GM19351 (cell line): Measurements from ENCODE around the gene TUNAR.

ENCODE experiments used
- ATAC-seq: cut with Tn5 transposase; IDR thresholded peaks from one replicate; pipeline ENCODE4 v1.9.1; 2021; ENCODE audit warnings: mild to moderate bottlenecking, moderate library complexity; ENCODE audit not compliant: unreplicated experiment

TUNAR gene

GRCh38 chr14:95871531-95871930 is 5.1 kb upstream of the TUNAR start:
- no peak for ATAC-seq

- no peak for ATAC-seq
These were observed 3.9 kb upstream of the TUNAR start for GRCh38 chr14:95872777-95873176.

GRCh38 chr14:95875831-95876760 is 536 bp upstream of the TUNAR start:
- ATAC-seq: no peak

- ATAC-seq: no peak
These were observed 1.0 kb downstream of the TUNAR start for GRCh38 chr14:95877633-95878032.

- no peak for ATAC-seq
These were observed 7.7 kb downstream of the TUNAR start for GRCh38 chr14:95884377-95884776.

GRCh38 chr14:95885278-95885677 is 8.6 kb downstream of the TUNAR start:
- ATAC-seq: no peak

GRCh38 chr14:95885866-95886265 is 9.2 kb downstream of the TUNAR start:
- no peak for ATAC-seq

- ATAC-seq: no peak
These were observed 9.9 kb downstream of the TUNAR start for GRCh38 chr14:95886366-95887056.

GRCh38 chr14:95887351-95887750 is 10.7 kb downstream of the TUNAR start:
- ATAC-seq: no peak

- ATAC-seq: no peak
These were observed 12.8 kb downstream of the TUNAR start for GRCh38 chr14:95889236-95889979.

GRCh38 chr14:95891742-95892141 is 15.1 kb downstream of the TUNAR start:
- ATAC-seq: no peak

- ATAC-seq: no peak
These were observed 15.5 kb downstream of the TUNAR start for GRCh38 chr14:95892142-95892541.

GRCh38 chr14:95895720-95896119 is 19.1 kb downstream of the TUNAR start:
- peak; percentile 69 for ATAC-seq

GRCh38 chr14:95896498-95897135 is 20.0 kb downstream of the TUNAR start:
- no peak for ATAC-seq

GRCh38 chr14:95897280-95897679 is 20.6 kb downstream of the TUNAR start:
- ATAC-seq: no peak

GRCh38 chr14:95901054-95901453 is 24.4 kb downstream of the TUNAR start:
- ATAC-seq: no peak

- ATAC-seq: no peak
These were observed 25.7 kb downstream of the TUNAR start for GRCh38 chr14:95902273-95902826.

GRCh38 chr14:95903165-95903564 is 26.5 kb downstream of the TUNAR start:
- no peak for ATAC-seq

- ATAC-seq: no peak
These were observed 27.0 kb downstream of the TUNAR start for GRCh38 chr14:95903616-95904107.

- ATAC-seq: no peak
These were observed 30.0 kb downstream of the TUNAR start for GRCh38 chr14:95906591-95906990.
